GM19328 (cell line): ENCODE results near the gene SIGLEC8.

ENCODE experiments used
- ATAC-seq: cut with Tn5 transposase; IDR thresholded peaks from one replicate; pipeline ENCODE4 v1.9.1; 2021; ENCODE audit warnings: mild to moderate bottlenecking, moderate library complexity; ENCODE audit not compliant: unreplicated experiment

SIGLEC8 gene

GRCh38 chr19:51407511-51408131 is 50.6 kb downstream of the SIGLEC8 start:
- ATAC-seq, result no peak

- ATAC-seq, result no peak
These were observed 56.1 kb downstream of the SIGLEC8 start for GRCh38 chr19:51402117-51402516.
